Cardiac muscle cell (in vitro differentiated cells and primary cell): Measurements from ENCODE around the gene PPP1R36. TPM values are rescaled to one million over a fixed set of nuclear protein-coding genes. Genes with fewer than 3 reads are reported as not detected.

ENCODE experiments used
- DNase-seq, 2 donors: peaks; one replicate each; pipeline versions ENCODE4 v3.0.0 to v3.0.0-alpha.2; 2010 to 2017; ENCODE audit warnings: low read depth in 1 of 2, low spot score in 1 of 2
- H3K27ac ChIP-seq: fragments of 200-600 bp; sonication (generic); 2 replicates; pipeline ENCODE4 v1.5.1; 2016
- H3K27me3 ChIP-seq: fragments of 200-600 bp; sonication (generic); 2 replicates; pipeline ENCODE4 v1.6.0; 2016; ENCODE audit warnings: control low read depth
- H3K36me3 ChIP-seq: fragments of 200-600 bp; sonication (generic); 2 replicates; pipeline ENCODE4 v1.5.1; 2016; ENCODE audit warnings: control low read depth
- H3K4me1 ChIP-seq: fragments of 200-600 bp; sonication (generic); 2 replicates; pipeline ENCODE4 v1.8.1; 2017; ENCODE audit warnings: low read depth, mild to moderate bottlenecking, mixed run types
- H3K4me3 ChIP-seq: fragments of 200-600 bp; sonication (generic); 2 replicates; pipeline ENCODE4 v1.5.1; 2016; ENCODE audit warnings: mild to moderate bottlenecking
- H3K9me3 ChIP-seq: fragments of 200-600 bp; sonication (generic); 2 replicates; pipeline ENCODE4 v1.5.1; 2017; ENCODE audit warnings: low read depth, mild to moderate bottlenecking, control low read depth
- CTCF ChIP-seq: IDR thresholded peaks from 2 replicates; pipeline ENCODE4 v1.5.1; 2012; ENCODE audit warnings: low read depth, mild to moderate bottlenecking, low read length
- polyA plus RNA-seq: library from polyadenylated mRNA; unstranded; fragments of >200 nt; fragmentation: Nextera tagmentation; extraction: Ambion mirVana; gene quantifications from 2 replicates; pipeline ENCODE4 v1.2.1, GENCODE V29; 2016
- total RNA-seq: library from RNA; depleted of rRNA; stranded (reverse); fragments of >200 nt; gene quantifications from 2 replicates; pipeline ENCODE4 v1.2.3, GENCODE V29; 2016

The PPP1R36 gene
- total and polyA plus RNA-seq, 2 experiments from 2014 or later, result 0.40 TPM; not detected in 1

GRCh38 chr14:64605926-64606685, 56.3 kb downstream of the PPP1R36 start:
- no peaks in the 10 kb centered on the region for H3K4me1 ChIP-seq
- DNase-seq, result peak in 1 of 2 donors; percentile 55
- no peaks in the 10 kb centered on the region for H3K27me3 ChIP-seq
- H3K9me3 ChIP-seq, result no peaks in the 10 kb centered on the region
- no peak overlapping the region for H3K4me3 ChIP-seq
- H3K27ac ChIP-seq, result no peak overlapping the region
- no peak for TF ChIP-seq CTCF
- no peaks in the 10 kb centered on the region for H3K36me3 ChIP-seq

GRCh38 chr14:64610049-64610746, 60.4 kb downstream of the PPP1R36 start:
- TF ChIP-seq CTCF, result no peak
- DNase-seq, result no peak
- no peaks in the 10 kb centered on the region for H3K9me3 ChIP-seq
- no peak overlapping the region for H3K4me3 ChIP-seq
- H3K36me3 ChIP-seq, result no peaks in the 10 kb centered on the region
- peaks cover 22% of the 10 kb centered on the region for H3K4me1 ChIP-seq
- no peak overlapping the region for H3K27ac ChIP-seq
- no peaks in the 10 kb centered on the region for H3K27me3 ChIP-seq

GRCh38 chr14:64611358-64612020, 61.7 kb downstream of the PPP1R36 start:
- peak in 1 of 2 donors; percentile 61 for DNase-seq
- Histone ChIP-seq H3K27me3 (no peaks in the 10 kb centered on the region), H3K9me3 (no peaks in the 10 kb centered on the region), H3K4me1 (peaks cover 24% of the 10 kb centered on the region), H3K4me3 (no peak overlapping the region), H3K27ac (peak overlapping the region; percentile 17), H3K36me3 (no peaks in the 10 kb centered on the region)
- TF ChIP-seq CTCF, result no peak

GRCh38 chr14:64612021-64612380, 62.2 kb downstream of the PPP1R36 start:
- Histone ChIP-seq H3K36me3 (no peaks in the 10 kb centered on the region), H3K4me3 (no peak overlapping the region), H3K27me3 (no peaks in the 10 kb centered on the region), H3K27ac (peak overlapping the region; percentile 24), H3K4me1 (peaks cover 24% of the 10 kb centered on the region), H3K9me3 (no peaks in the 10 kb centered on the region)
- no peak for TF ChIP-seq CTCF
- peak; percentile 34 to 78 for DNase-seq

- TF ChIP-seq CTCF, result no peak
- Histone ChIP-seq H3K27me3 (no peaks in the 10 kb centered on the region), H3K4me1 (peaks cover 24% of the 10 kb centered on the region), H3K27ac (peak overlapping the region; percentile 53), H3K4me3 (no peak overlapping the region), H3K9me3 (no peaks in the 10 kb centered on the region), H3K36me3 (no peaks in the 10 kb centered on the region)
- peak; percentile 13 to 31 for DNase-seq
Measured at GRCh38 chr14:64612971-64613666, 63.4 kb downstream of the PPP1R36 start.
